ENCODE data around the gene WWP2. TPM values are rescaled to one million over a fixed set of nuclear protein-coding genes. Genes with fewer than 3 reads are reported as not detected.
"Not testable (repeated sequence)": the region's sequence is repeated elsewhere in the genome, so short reads cannot be mapped to it uniquely, and the experiment has no call there.

The WWP2 gene
- total RNA-seq, 1 donor from 2014 or later: 53.8 TPM

GRCh38 chr16:69848637-69849545 is 86.8 kb downstream of the WWP2 start:
- Mint-ChIP-seq H3K9me3 (no peaks in the 10 kb centered on the region), H3K27me3 (ENCODE audit: insufficient read depth) (no peaks in the 10 kb centered on the region), H3K4me1 (ENCODE audit: low read depth) (no peaks in the 10 kb centered on the region), H3K27ac (no peak overlapping the region), H3K4me3 (no peak overlapping the region), H3K36me3 (ENCODE audit: low read depth) (peaks cover 9% of the 10 kb centered on the region)
- intact Hi-C loops (cut with micrococcal nuclease): no loop called here
- DNase-seq (ENCODE audit: low spot score): no peak

- intact Hi-C loops (cut with micrococcal nuclease): no loop called here
- Mint-ChIP-seq H3K9me3 (no peaks in the 10 kb centered on the region), H3K4me3 (no peak overlapping the region), H3K36me3 (ENCODE audit: low read depth) (peaks cover 10% of the 10 kb centered on the region), H3K4me1 (ENCODE audit: low read depth) (no peaks in the 10 kb centered on the region), H3K27me3 (ENCODE audit: insufficient read depth) (no peaks in the 10 kb centered on the region), H3K27ac (no peak overlapping the region)
- DNase-seq (ENCODE audit: low spot score): no peak
These were observed 89.5 kb downstream of the WWP2 start for GRCh38 chr16:69851491-69852240.

- intact Hi-C loops (cut with micrococcal nuclease): no loop called here
- peaks cover 10% of the 10 kb centered on the region for H3K36me3 Mint-ChIP-seq (ENCODE audit: low read depth)
- H3K4me1 Mint-ChIP-seq (ENCODE audit: low read depth): no peaks in the 10 kb centered on the region
- no peak overlapping the region for H3K27ac Mint-ChIP-seq
- no peak for DNase-seq (ENCODE audit: low spot score)
- H3K9me3 Mint-ChIP-seq: no peaks in the 10 kb centered on the region
- no peak overlapping the region for H3K4me3 Mint-ChIP-seq
- no peaks in the 10 kb centered on the region for H3K27me3 Mint-ChIP-seq (ENCODE audit: insufficient read depth)
These were observed 90.7 kb downstream of the WWP2 start for GRCh38 chr16:69852815-69853214.

GRCh38 chr16:69853481-69853880 is 91.3 kb downstream of the WWP2 start:
- H3K36me3 Mint-ChIP-seq (ENCODE audit: low read depth): peaks cover 11% of the 10 kb centered on the region
- H3K4me1 Mint-ChIP-seq (ENCODE audit: low read depth): no peaks in the 10 kb centered on the region
- no peaks in the 10 kb centered on the region for H3K27me3 Mint-ChIP-seq (ENCODE audit: insufficient read depth)
- no peaks in the 10 kb centered on the region for H3K9me3 Mint-ChIP-seq
- no peak overlapping the region for H3K27ac Mint-ChIP-seq
- intact Hi-C loops (cut with micrococcal nuclease): no loop called here
- DNase-seq (ENCODE audit: low spot score): no peak
- H3K4me3 Mint-ChIP-seq: no peak overlapping the region

- H3K27ac Mint-ChIP-seq; H3K27me3 Mint-ChIP-seq (ENCODE audit: insufficient read depth); H3K4me1 Mint-ChIP-seq (ENCODE audit: low read depth); H3K4me3 Mint-ChIP-seq; DNase-seq (ENCODE audit: low spot score); intact Hi-C loops (cut with micrococcal nuclease); H3K9me3 Mint-ChIP-seq: not testable (repeated sequence)
- peaks cover 12% of the 10 kb centered on the region for H3K36me3 Mint-ChIP-seq (ENCODE audit: low read depth)
These were observed 92.6 kb downstream of the WWP2 start for GRCh38 chr16:69854776-69855175.

GRCh38 chr16:69855592-69855991 is 93.5 kb downstream of the WWP2 start:
- intact Hi-C loops (cut with micrococcal nuclease): no loop called here
- H3K9me3 Mint-ChIP-seq: no peaks in the 10 kb centered on the region
- no peak overlapping the region for H3K27ac Mint-ChIP-seq
- H3K4me3 Mint-ChIP-seq: no peak overlapping the region
- no peaks in the 10 kb centered on the region for H3K4me1 Mint-ChIP-seq (ENCODE audit: low read depth)
- H3K36me3 Mint-ChIP-seq (ENCODE audit: low read depth): peaks cover 12% of the 10 kb centered on the region
- no peak for DNase-seq (ENCODE audit: low spot score)
- H3K27me3 Mint-ChIP-seq (ENCODE audit: insufficient read depth): no peaks in the 10 kb centered on the region

GRCh38 chr16:69858191-69859104 is 96.3 kb downstream of the WWP2 start:
- intact Hi-C loops (cut with micrococcal nuclease): no loop called here
- H3K4me3 Mint-ChIP-seq: no peak overlapping the region
- no peak overlapping the region for H3K27ac Mint-ChIP-seq
- no peaks in the 10 kb centered on the region for H3K27me3 Mint-ChIP-seq (ENCODE audit: insufficient read depth)
- no peaks in the 10 kb centered on the region for H3K9me3 Mint-ChIP-seq
- peaks cover 12% of the 10 kb centered on the region for H3K36me3 Mint-ChIP-seq (ENCODE audit: low read depth)
- no peak for DNase-seq (ENCODE audit: low spot score)
- no peaks in the 10 kb centered on the region for H3K4me1 Mint-ChIP-seq (ENCODE audit: low read depth)

- intact Hi-C loops (cut with micrococcal nuclease): no loop called here
- no peaks in the 10 kb centered on the region for H3K4me1 Mint-ChIP-seq (ENCODE audit: low read depth)
- H3K27me3 Mint-ChIP-seq (ENCODE audit: insufficient read depth): no peaks in the 10 kb centered on the region
- no peak overlapping the region for H3K4me3 Mint-ChIP-seq
- H3K27ac Mint-ChIP-seq: no peak overlapping the region
- H3K36me3 Mint-ChIP-seq (ENCODE audit: low read depth): peaks cover 8% of the 10 kb centered on the region
- no peak for DNase-seq (ENCODE audit: low spot score)
- no peaks in the 10 kb centered on the region for H3K9me3 Mint-ChIP-seq
These were observed 97.2 kb downstream of the WWP2 start for GRCh38 chr16:69859105-69859989.

GRCh38 chr16:69860233-69861231 is 98.4 kb downstream of the WWP2 start:
- Mint-ChIP-seq H3K27ac (no peak overlapping the region), H3K4me3 (no peak overlapping the region), H3K4me1 (ENCODE audit: low read depth) (no peaks in the 10 kb centered on the region), H3K27me3 (ENCODE audit: insufficient read depth) (no peaks in the 10 kb centered on the region), H3K9me3 (no peaks in the 10 kb centered on the region), H3K36me3 (ENCODE audit: low read depth) (peaks cover 6% of the 10 kb centered on the region)
- intact Hi-C loops (cut with micrococcal nuclease): no loop called here
- DNase-seq (ENCODE audit: low spot score): no peak

GRCh38 chr16:69861292-69862030 is 99.3 kb downstream of the WWP2 start:
- H3K4me3 Mint-ChIP-seq: no peak overlapping the region
- H3K27me3 Mint-ChIP-seq (ENCODE audit: insufficient read depth): no peaks in the 10 kb centered on the region
- no peak overlapping the region for H3K27ac Mint-ChIP-seq
- no peaks in the 10 kb centered on the region for H3K9me3 Mint-ChIP-seq
- no peak for DNase-seq (ENCODE audit: low spot score)
- H3K36me3 Mint-ChIP-seq (ENCODE audit: low read depth): peaks cover 6% of the 10 kb centered on the region
- intact Hi-C loops (cut with micrococcal nuclease): no loop called here
- no peaks in the 10 kb centered on the region for H3K4me1 Mint-ChIP-seq (ENCODE audit: low read depth)

Measured in activated T-helper 1 cell treated with anti-CD3 and anti-CD28 coated beads, Interleukin-12 subunit alpha, Interleukin-12 subunit beta, Interleukin-2, Interleukin-4 antibody, amounts not matched to agents 30 ng/mL and 10 ng/mL and 1 ng/mL, durations not matched to agents 14 hours and 24 hours and 36 hours (primary cell).